ENCODE results near the gene EPB41.

GRCh38 chr1:29120947-29121485 lies 206.6 kb downstream of the EPB41 start:
- TF ChIP-seq EZH2 (IDR thresholded peaks at IDR 0.05; ENCODE audit: insufficient read depth, poor library complexity, severe bottlenecking) (no peak), EZH2phosphoT487 (IDR thresholded peaks at IDR 0.05; ENCODE audit: insufficient read depth, low read depth) (no peak)

Data from GM23248 (cell line).